HepG2 (cell line): ENCODE results near the gene TRIM3. TPM values are rescaled to one million over a fixed set of nuclear protein-coding genes. Genes with fewer than 3 reads are reported as not detected.

Experiments
- ATAC-seq: fragments of 200-7000 bp; cut with Tn5 transposase; 3 replicates; pipeline ENCODE4 v1.9.1; 2020; ENCODE audit warnings: mild to moderate bottlenecking, moderate library complexity
- BruUV-seq: library from RNA; stranded (reverse); fragments of 400-500 nt; replicated peaks from 2 replicates; lab custom pipeline; 2021; lab: Mats Ljungman, UMichigan
- CTCF ChIA-PET: fragments of 300-600 bp; formaldehyde crosslinking; extraction: SDS; loops from one replicate; lab custom pipeline; 2021; ENCODE audit warnings: low total read pairs, inconsistent platforms, low intra/inter-chr PET ratio; lab: Yijun Ruan, JAX
- POLR2A ChIA-PET: fragments of 350-600 bp; sonication (Branson Sonifier 250); formaldehyde crosslinking; loops from one replicate; lab custom pipeline; 2020; ENCODE audit warnings: antibody characterized with exemption, inconsistent platforms; lab: Yijun Ruan, JAX
- DNase-seq: peaks from one replicate; pipeline ENCODE4 v3.0.0-alpha.2; 2015; ENCODE audit warnings: low spot score
- FAIRE-seq: peaks from 3 replicates; lab custom pipeline; 2011; peaks lifted over from hg19 to GRCh38; lab: Jason Lieb, UNC
- H2AFZ ChIP-seq: one replicate; pipeline ENCODE4 v1.6.1; 2011; ENCODE audit warnings: low read length, inconsistent platforms
- H3K27ac ChIP-seq: fragments of 300-600 bp; 3 replicates; pipeline ENCODE4 v1.8.0; 2011; ENCODE audit warnings: mixed run types, mild to moderate bottlenecking, mixed read lengths, low read length, inconsistent platforms; ENCODE audit not compliant: insufficient read depth; ENCODE audit errors: extremely low read length
- H3K27me3 ChIP-seq, 2 experiments: fragments of 200-600 bp in 1 of 2; 2 replicates in 1 of 2; 3 replicates in 1 of 2; pipeline versions ENCODE4 v1.6.0 to v1.8.0; 2011; ENCODE audit warnings: low read length in 2 of 2, mild to moderate bottlenecking in 2 of 2, moderate library complexity in 2 of 2, inconsistent platforms in 1 of 2; ENCODE audit not compliant: insufficient read depth in 2 of 2, control insufficient read depth in 1 of 2
- H3K36me3 ChIP-seq, 2 experiments: fragments of 200-600 bp in 1 of 2; replicated peaks in 1 of 2; 2 replicates in 1 of 2; 3 replicates in 1 of 2; pipeline versions ENCODE4 v1.5.1 to v1.8.0; 2011; ENCODE audit warnings: low read length in 2 of 2, inconsistent platforms in 1 of 2; ENCODE audit not compliant: insufficient read depth in 2 of 2, control insufficient read depth in 1 of 2
- H3K4me1 ChIP-seq: 2 replicates; pipeline ENCODE4 v1.5.1; 2012; ENCODE audit warnings: low read length, inconsistent platforms; ENCODE audit not compliant: insufficient read depth
- H3K4me2 ChIP-seq: 2 replicates; pipeline ENCODE4 v1.6.0; 2011; ENCODE audit warnings: low read depth, low read length, inconsistent platforms
- H3K4me3 ChIP-seq, 3 experiments: fragments of 200-600 bp in 1 of 3; sonication (generic), shearing (Covaris generic) in 1 of 3; replicated peaks in 1 of 3; 2 replicates each; pipeline ENCODE4 v1.5.1; 2011 to 2016; ENCODE audit warnings: low read length in 3 of 3, inconsistent platforms in 2 of 3, low read depth in 2 of 3, mild to moderate bottlenecking in 2 of 3, control low read depth in 1 of 3, mixed read lengths in 1 of 3; ENCODE audit not compliant: insufficient read depth in 1 of 3
- H3K79me2 ChIP-seq: one replicate; pipeline ENCODE4 v1.6.1; 2011; ENCODE audit warnings: low read length, inconsistent platforms; ENCODE audit not compliant: insufficient read depth
- H3K9ac ChIP-seq: 2 replicates; pipeline ENCODE4 v1.6.0; 2011; ENCODE audit warnings: mild to moderate bottlenecking, low read depth, low read length, inconsistent platforms; ENCODE audit not compliant: insufficient read depth
- H3K9me3 ChIP-seq: 2 replicates; pipeline ENCODE4 v1.5.1; 2012; ENCODE audit warnings: mild to moderate bottlenecking, low read length
- H4K20me1 ChIP-seq: 2 replicates; pipeline ENCODE4 v1.6.0; 2011; ENCODE audit warnings: inconsistent platforms, mild to moderate bottlenecking, low read length, moderate library complexity; ENCODE audit not compliant: insufficient read depth
- FUBP1 ChIP-seq: sonication (generic); formaldehyde crosslinking; IDR thresholded peaks from 2 replicates; pipeline ENCODE4 v1.5.1; 2020; ENCODE audit warnings: missing genetic modification reagents, mild to moderate bottlenecking, borderline replicate concordance
- GATA4 ChIP-seq: sonication (generic); IDR thresholded peaks from 2 replicates; pipeline ENCODE4 v1.6.1; 2016; ENCODE audit warnings: antibody characterized with exemption, low read depth, borderline replicate concordance
- GATAD2A ChIP-seq: IDR thresholded peaks from 2 replicates; pipeline ENCODE4 v1.6.1; 2016
- POLR2AphosphoS5 ChIP-seq: IDR thresholded peaks from 2 replicates; pipeline ENCODE4 v1.6.1; 2012; ENCODE audit warnings: low read depth, low read length
- SALL2 ChIP-seq: sonication (generic); formaldehyde crosslinking; IDR thresholded peaks from 2 replicates; pipeline ENCODE4 v1.8.1; 2023; ENCODE audit warnings: mild to moderate bottlenecking, missing genetic modification reagents, inconsistent platforms
- SRSF1 ChIP-seq: fragments of 200-400 bp; formaldehyde crosslinking; optimal IDR thresholded peaks from 2 replicates; pipeline ENCODE3; 2017; ENCODE audit warnings: mild to moderate bottlenecking, low read depth, low read length, moderate library complexity
- TP53 ChIP-seq: sonication (generic); formaldehyde crosslinking; conservative IDR thresholded peaks from 2 replicates; pipeline ENCODE4 v1.4.0; 2020; ENCODE audit warnings: missing genetic modification reagents
- ZBTB38 ChIP-seq: sonication (generic); formaldehyde crosslinking; IDR thresholded peaks from 2 replicates; pipeline ENCODE4 v1.5.1; 2020; ENCODE audit warnings: mild to moderate bottlenecking, missing genetic modification reagents
- ZBTB49 ChIP-seq: sonication (generic); formaldehyde crosslinking; IDR thresholded peaks from 2 replicates; pipeline ENCODE4 v1.4.0; 2020; ENCODE audit warnings: missing genetic modification reagents, borderline replicate concordance
- ZBTB7A ChIP-seq: sonication (generic); formaldehyde crosslinking; IDR thresholded peaks from 2 replicates; pipeline ENCODE4 v1.8.0; 2022; ENCODE audit warnings: mild to moderate bottlenecking, missing genetic modification reagents
- ZMAT3 ChIP-seq: sonication (generic); formaldehyde crosslinking; conservative IDR thresholded peaks from 2 replicates; pipeline ENCODE4 v1.7.0; 2021; ENCODE audit warnings: missing genetic modification reagents
- ZMYM2 ChIP-seq: sonication (generic); formaldehyde crosslinking; IDR thresholded peaks from 2 replicates; pipeline ENCODE4 v1.8.0; 2022; ENCODE audit warnings: mild to moderate bottlenecking, missing genetic modification reagents
- ZNF280D ChIP-seq: sonication (generic); formaldehyde crosslinking; IDR thresholded peaks from 2 replicates; pipeline ENCODE4 v1.5.1; 2020; ENCODE audit warnings: mild to moderate bottlenecking, missing genetic modification reagents
- ZNF503 ChIP-seq: sonication (generic); formaldehyde crosslinking; IDR thresholded peaks from 2 replicates; pipeline ENCODE4 v1.4.0; 2020; ENCODE audit warnings: missing genetic modification reagents
- WGBS: methylation state at CpG from one replicate; pipeline ENCODE4 v1.1.6; 2017; ENCODE audit warnings: low lambda C conversion rate; 5-methylcytosine and 5-hydroxymethylcytosine counted together
- in situ Hi-C: cut with HindIII; loops from 2 replicates; pipeline ENCODE4 v1.10.0; 2017; ENCODE audit warnings: low pct_unique_long_range_greater_than_20kb; ENCODE audit not compliant: extremely low pct_ligation_motif_present
- intact Hi-C: fragments of 100-400 bp; cut with micrococcal nuclease; formaldehyde crosslinking; loops from one replicate; pipeline ENCODE4 v1.10.0; 2022; ENCODE audit not compliant: unreplicated experiment
- polyA plus RNA-seq, 8 experiments: library from polyadenylated mRNA; depleted of rRNA in 3 of 8; stranded (reverse) in 7 of 8; unstranded in 1 of 8; fragments of >200 nt; fragmentation: Illumina TruSeq in 4 of 8; extraction: Trizol in 4 of 8; gene quantifications; 2 replicates each; pipeline versions ENCODE4 v1.2.1 to v1.2.3, GENCODE V29; 2011 to 2016; ENCODE audit warnings: low read depth in 4 of 8, missing spikeins in 1 of 8, mixed read lengths in 1 of 8; ENCODE audit not compliant: insufficient read depth in 1 of 8
- total RNA-seq, 5 experiments: library from RNA; depleted of rRNA; stranded (reverse); fragments of >200 nt; fragmentation: Illumina TruSeq; extraction: Trizol; gene quantifications; 2 replicates each; pipeline ENCODE4 v1.2.3, GENCODE V29; 2016; ENCODE audit warnings: low read depth in 1 of 5

TRIM3 gene
- total and polyA plus RNA-seq, 2 of the 13 experiments (the other 11 are each of a cell fraction or from before 2014, with no cell fraction given): 3.6 to 6.3 TPM

GRCh38 chr11:6413791-6414201 lies 59.9 kb downstream of the TRIM3 start (continued):
- TF ChIP-seq FUBP1 (no peak), SALL2 (CRISPR knock-in tag) (no peak), ZMAT3 (CRISPR knock-in tag) (no peak), ZNF503 (CRISPR knock-in tag) (no peak), SRSF1 (no peak), ZBTB7A (CRISPR knock-in tag) (no peak), POLR2AphosphoS5 (no peak), ZMYM2 (no peak)

GRCh38 chr11:6411594-6412031 lies 62.1 kb downstream of the TRIM3 start:
- intact Hi-C loops (no loop called here), in situ Hi-C loops (no loop called here)
- H3K27me3 ChIP-seq: peaks cover 0 to 5% of the 10 kb centered on the region in 2 experiments; a peak in 2 of 5 replicates
- CTCF ChIA-PET: no interaction called here
- peaks cover 4% of the 10 kb centered on the region for H3K4me1 ChIP-seq
- H3K4me2 ChIP-seq: no peak overlapping the region
- H3K27ac ChIP-seq: no peak overlapping the region
- ATAC-seq: no peak
- FAIRE-seq: no peak
- no peak overlapping the region for H3K4me3 ChIP-seq
- H3K36me3 ChIP-seq: no peaks in the 10 kb centered on the region
- WGBS: 65% methylated on average over 10 of the region's 10 CpGs
- no peaks in the 10 kb centered on the region for H3K79me2 ChIP-seq
- H2AFZ ChIP-seq: no peak overlapping the region
- H3K9ac ChIP-seq: no peak overlapping the region
- BruUV-seq: no TSS peak
- H3K9me3 ChIP-seq: no peaks in the 10 kb centered on the region
- H4K20me1 ChIP-seq: no peaks in the 10 kb centered on the region
- POLR2A ChIA-PET: interaction anchor here (1.1 kb wide), 1 partner anchor 22 kb away, joined by 3 read pairs; the partner anchor contains the start of gene SMPD1
- DNase-seq: no peak
- TF ChIP-seq GATA4: no peak
- TF ChIP-seq ZBTB38 (CRISPR knock-in tag): no peak
- no peak for TF ChIP-seq TP53
- TF ChIP-seq ZNF280D: no peak
- TF ChIP-seq GATAD2A: no peak
- TF ChIP-seq ZBTB49 (CRISPR knock-in tag): no peak
